ENCODE results near the gene HSPA14. TPM values are rescaled to one million over a fixed set of nuclear protein-coding genes. Genes with fewer than 3 reads are reported as not detected.
A peak's percentile ranks its signal among the peaks of the same experiment; 100 is the strongest.
"Not testable (repeated sequence)": the region's sequence is repeated elsewhere in the genome, so short reads cannot be mapped to it uniquely, and the experiment has no call there.

The HSPA14 gene
- total RNA-seq, 1 experiment from 2014 or later = 34.8 TPM

DNA sequence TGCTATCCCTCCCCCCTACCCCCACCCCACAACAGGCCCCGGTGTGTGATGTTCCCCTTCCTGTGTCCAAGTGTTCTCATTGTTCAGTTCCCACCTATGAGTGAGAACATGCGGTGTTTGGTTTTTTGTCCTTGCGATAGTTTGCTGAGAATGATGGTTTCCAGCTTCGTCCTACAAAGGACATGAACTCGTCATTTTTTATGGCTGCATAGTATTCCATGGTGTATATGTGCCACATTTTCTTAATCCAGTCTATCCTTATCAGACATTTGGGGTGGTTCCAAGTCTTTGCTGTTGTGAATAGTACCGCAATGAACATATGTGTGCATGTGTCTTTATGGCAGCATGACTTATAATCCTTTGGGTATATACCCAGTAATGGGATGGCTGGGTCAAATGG is 26.4 kb downstream of the HSPA14 start:
- H2AFZ ChIP-seq (ENCODE audit: low read length); DNase-seq; H3K9me3 ChIP-seq (ENCODE audit: low read length); H3K9ac ChIP-seq (ENCODE audit: low read length); H3K4me2 ChIP-seq (ENCODE audit: low read depth, low read length, poor library complexity, severe bottlenecking); H3K4me1 ChIP-seq (ENCODE audit: low read length); H4K20me1 ChIP-seq (ENCODE audit: insufficient read depth, low read depth, low read length); H3K27me3 ChIP-seq (ENCODE audit: low read length); H3K9me2 ChIP-seq (replicated peaks; ENCODE audit: insufficient read depth, low read length); H3K4me3 ChIP-seq (ENCODE audit: low read length); H3K27ac ChIP-seq (ENCODE audit: low read length): not testable (repeated sequence)
- Histone ChIP-seq H3K36me3 (ENCODE audit: insufficient read depth, low read length) (peaks cover 31% of the 10 kb centered on the region), H3K79me2 (ENCODE audit: low read length) (peaks cover 30% of the 10 kb centered on the region)

DNA sequence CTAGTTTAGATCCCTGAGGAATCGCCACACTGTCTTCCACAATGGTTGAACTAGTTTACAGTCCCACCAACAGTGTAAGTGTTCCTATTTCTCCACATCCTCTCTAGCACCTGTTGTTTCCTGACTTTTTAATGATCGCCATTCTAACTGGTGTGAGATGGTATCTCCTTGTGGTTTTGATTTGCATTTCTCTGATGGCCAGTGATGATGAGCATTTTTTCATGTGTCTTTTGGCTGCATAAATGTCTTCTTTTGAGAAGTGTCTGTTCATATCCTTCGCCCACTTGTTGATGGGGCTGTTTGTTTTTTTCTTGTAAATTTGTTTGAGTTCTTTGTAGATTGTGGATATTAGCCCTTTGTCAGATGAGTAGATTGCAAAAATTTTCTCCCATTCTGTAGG is 26.8 kb downstream of the HSPA14 start:
- H3K27ac ChIP-seq (ENCODE audit: low read length); H3K9me3 ChIP-seq (ENCODE audit: low read length); DNase-seq; H3K27me3 ChIP-seq (ENCODE audit: low read length); H2AFZ ChIP-seq (ENCODE audit: low read length); H3K9me2 ChIP-seq (replicated peaks; ENCODE audit: insufficient read depth, low read length); H3K4me3 ChIP-seq (ENCODE audit: low read length); H4K20me1 ChIP-seq (ENCODE audit: insufficient read depth, low read depth, low read length); H3K9ac ChIP-seq (ENCODE audit: low read length); H3K4me1 ChIP-seq (ENCODE audit: low read length); H3K4me2 ChIP-seq (ENCODE audit: low read depth, low read length, poor library complexity, severe bottlenecking): not testable (repeated sequence)
- peaks cover 33% of the 10 kb centered on the region for H3K36me3 ChIP-seq (ENCODE audit: insufficient read depth, low read length)
- peaks cover 31% of the 10 kb centered on the region for H3K79me2 ChIP-seq (ENCODE audit: low read length)

DNA sequence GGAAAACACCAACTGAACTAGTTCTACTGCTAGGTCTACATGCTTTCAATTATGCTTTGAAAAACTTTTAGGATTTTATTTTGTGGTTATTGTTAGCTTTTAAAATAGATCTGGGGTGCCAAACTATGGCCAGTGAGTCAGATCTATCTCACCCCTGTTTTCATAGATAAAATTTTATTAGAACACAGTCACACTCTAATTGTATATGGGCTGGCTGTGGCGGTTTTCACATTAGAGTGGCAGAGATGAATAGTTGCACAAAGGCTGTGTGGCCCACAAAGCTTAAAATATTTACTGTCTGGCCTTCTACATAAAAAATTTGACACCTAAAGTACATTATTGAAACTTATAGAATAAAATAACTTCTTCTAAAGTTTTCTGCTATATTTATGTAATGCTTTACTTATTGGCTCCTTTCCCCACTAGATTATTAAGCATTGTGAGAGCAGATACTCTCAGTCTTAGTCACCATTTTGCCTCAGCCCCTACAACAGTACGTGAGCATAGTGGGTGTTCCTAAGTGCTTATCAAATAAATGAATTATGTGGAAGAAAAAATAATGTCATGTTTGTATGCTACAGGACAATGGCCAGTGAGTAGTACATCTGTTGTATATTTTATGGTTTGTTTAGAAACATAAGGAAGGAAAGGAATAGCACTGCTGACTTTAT is 35.1 kb downstream of the HSPA14 start:
- H4K20me1 ChIP-seq (ENCODE audit: insufficient read depth, low read depth, low read length) = no peaks in the 10 kb centered on the region
- H3K9me2 ChIP-seq (replicated peaks; ENCODE audit: insufficient read depth, low read length) = no peaks in the 10 kb centered on the region
- no peaks in the 10 kb centered on the region for H3K27me3 ChIP-seq (ENCODE audit: low read length)
- peaks cover 51% of the 10 kb centered on the region for H3K79me2 ChIP-seq (ENCODE audit: low read length)
- no peak overlapping the region for H2AFZ ChIP-seq (ENCODE audit: low read length)
- H3K9ac ChIP-seq (ENCODE audit: low read length) = no peak overlapping the region
- H3K4me2 ChIP-seq (ENCODE audit: low read depth, low read length, poor library complexity, severe bottlenecking) = no peak overlapping the region
- H3K4me3 ChIP-seq (ENCODE audit: low read length) = no peak overlapping the region
- no peaks in the 10 kb centered on the region for H3K9me3 ChIP-seq (ENCODE audit: low read length)
- H3K27ac ChIP-seq (ENCODE audit: low read length) = no peak overlapping the region
- peaks cover 29% of the 10 kb centered on the region for H3K4me1 ChIP-seq (ENCODE audit: low read length)
- DNase-seq = no peak
- H3K36me3 ChIP-seq (ENCODE audit: insufficient read depth, low read length) = peaks cover 27% of the 10 kb centered on the region; the same call in 1 of the 2 replicates

DNA sequence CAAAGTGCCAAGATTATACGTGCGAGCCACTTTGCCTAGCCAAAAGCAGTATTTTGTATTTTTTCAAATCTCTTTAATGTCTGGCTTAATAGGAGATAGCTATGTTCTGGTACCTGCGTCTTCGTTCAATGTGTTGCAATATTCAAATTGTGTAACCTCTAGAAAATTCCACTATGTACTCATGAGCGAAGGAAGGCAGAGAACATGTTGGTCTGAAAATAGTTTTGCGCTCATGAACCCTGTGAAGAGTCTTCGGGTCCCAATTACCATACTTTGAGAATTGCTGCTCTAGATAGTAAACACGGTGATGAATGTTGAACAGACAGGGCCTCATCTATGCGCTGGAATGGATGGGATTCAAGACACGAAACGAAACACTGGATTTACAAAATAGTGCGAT is 37.8 kb downstream of the HSPA14 start:
- no peak overlapping the region for H3K27ac ChIP-seq (ENCODE audit: low read length)
- H2AFZ ChIP-seq (ENCODE audit: low read length) = no peak overlapping the region
- no peak overlapping the region for H3K9ac ChIP-seq (ENCODE audit: low read length)
- H3K9me2 ChIP-seq (replicated peaks; ENCODE audit: insufficient read depth, low read length) = no peaks in the 10 kb centered on the region
- no peak overlapping the region for H3K4me3 ChIP-seq (ENCODE audit: low read length)
- DNase-seq = no peak
- peaks cover 7% of the 10 kb centered on the region; the same call in 1 of the 2 replicates for H3K36me3 ChIP-seq (ENCODE audit: insufficient read depth, low read length)
- H3K27me3 ChIP-seq (ENCODE audit: low read length) = no peaks in the 10 kb centered on the region
- H4K20me1 ChIP-seq (ENCODE audit: insufficient read depth, low read depth, low read length) = no peaks in the 10 kb centered on the region
- no peaks in the 10 kb centered on the region for H3K9me3 ChIP-seq (ENCODE audit: low read length)
- no peak overlapping the region for H3K4me2 ChIP-seq (ENCODE audit: low read depth, low read length, poor library complexity, severe bottlenecking)
- H3K79me2 ChIP-seq (ENCODE audit: low read length) = peaks cover 64% of the 10 kb centered on the region
- peaks cover 31% of the 10 kb centered on the region for H3K4me1 ChIP-seq (ENCODE audit: low read length)

DNA sequence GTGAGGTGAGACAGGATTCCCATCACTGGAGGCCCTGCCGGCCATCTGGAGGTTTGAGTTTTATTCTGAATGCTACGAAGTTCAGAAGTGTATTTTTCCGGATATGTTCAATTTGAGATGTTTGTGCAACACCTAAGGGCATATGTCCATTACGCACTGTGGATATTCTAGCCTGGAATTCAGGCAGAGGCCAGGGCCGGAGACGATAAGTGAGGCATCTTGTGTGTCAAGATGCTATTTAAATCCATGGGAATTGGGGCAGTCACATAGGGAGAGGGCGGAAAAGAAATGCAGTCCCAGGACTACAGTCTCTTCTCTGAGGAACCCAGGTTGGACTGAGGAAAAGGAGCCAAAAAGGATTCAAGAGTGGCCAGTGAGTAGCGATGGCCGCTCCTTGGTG is 38.7 kb downstream of the HSPA14 start:
- Histone ChIP-seq H3K79me2 (ENCODE audit: low read length) (peaks cover 68% of the 10 kb centered on the region), H3K4me2 (ENCODE audit: low read depth, low read length, poor library complexity, severe bottlenecking) (peak overlapping the region; percentile 97), H3K9me2 (replicated peaks; ENCODE audit: insufficient read depth, low read length) (no peaks in the 10 kb centered on the region), H3K4me1 (ENCODE audit: low read length) (peaks cover 35% of the 10 kb centered on the region), H3K27me3 (ENCODE audit: low read length) (no peaks in the 10 kb centered on the region), H3K4me3 (ENCODE audit: low read length) (peak overlapping the region; percentile 83), H4K20me1 (ENCODE audit: insufficient read depth, low read depth, low read length) (no peaks in the 10 kb centered on the region), H3K9me3 (ENCODE audit: low read length) (no peaks in the 10 kb centered on the region), H3K27ac (ENCODE audit: low read length) (peak overlapping the region; percentile 75), H2AFZ (ENCODE audit: low read length) (no peak overlapping the region), H3K36me3 (ENCODE audit: insufficient read depth, low read length) (peaks cover 5% of the 10 kb centered on the region; the same call in 1 of the 2 replicates), H3K9ac (ENCODE audit: low read length) (peak overlapping the region; percentile 86)
- no peak for DNase-seq

DNA sequence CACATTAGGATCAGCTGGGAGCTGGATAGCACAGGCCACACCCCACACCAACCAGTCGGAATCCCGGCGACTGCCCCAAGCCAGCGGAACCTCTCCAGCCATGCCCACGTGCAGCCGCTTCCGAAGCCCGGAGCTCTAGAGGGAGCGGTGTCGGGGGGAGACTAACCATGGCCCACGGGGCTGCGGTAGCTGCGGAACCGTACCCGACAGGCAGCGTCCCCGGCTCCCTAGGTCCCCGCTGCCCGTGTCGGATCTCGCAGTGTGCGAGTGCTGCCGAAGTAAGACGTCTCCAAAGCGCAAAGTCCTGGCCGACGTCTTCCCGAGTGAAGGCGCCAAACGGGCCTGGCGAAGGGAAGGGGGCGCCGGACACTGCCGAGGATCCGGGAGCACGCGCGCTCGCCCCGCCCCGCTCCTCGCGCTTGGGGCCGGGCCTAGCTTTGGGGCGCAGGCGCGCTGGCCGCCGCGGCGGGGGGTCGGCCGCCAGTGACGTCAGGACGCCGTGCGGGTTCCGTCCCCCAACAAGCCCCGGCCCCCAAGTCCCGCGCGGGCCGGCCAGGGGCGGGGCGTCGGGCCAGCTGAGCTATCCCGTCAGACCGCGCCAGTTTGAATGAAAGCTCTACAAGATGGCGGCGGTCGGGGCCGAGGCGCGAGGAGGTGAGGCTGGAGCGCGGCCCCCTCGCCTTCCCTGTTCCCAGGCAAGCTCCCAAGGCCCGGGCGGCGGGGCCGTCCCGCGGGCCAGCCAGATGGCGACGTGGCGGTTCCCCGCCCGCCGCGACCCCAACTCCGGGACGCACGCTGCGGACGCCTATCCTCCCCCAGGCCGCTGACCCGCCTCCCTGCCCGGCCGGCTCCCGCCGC is 40.4 kb downstream of the HSPA14 start, which contains the start of gene SUV39H2:
Gene SUV39H2, plus strand, starts transcription at position 601 of the 858 bp plus-strand sequence. Its CDS starts 23 bp downstream, at position 624.
- DNase-seq = peak; percentile 98
- Histone ChIP-seq H2AFZ (ENCODE audit: low read length) (peak within 1 kb of the TSS; percentile 55; the same call in 1 of the 2 replicates), H3K4me1 (ENCODE audit: low read length) (peaks cover 36% of the 10 kb centered on the region), H3K79me2 (ENCODE audit: low read length) (peaks cover 85% of the 10 kb centered on the region), H3K4me3 (ENCODE audit: low read length) (peak within 1 kb of the TSS; percentile 83), H3K9me3 (ENCODE audit: low read length) (no peaks in the 10 kb centered on the region), H3K4me2 (ENCODE audit: low read depth, low read length, poor library complexity, severe bottlenecking) (peak within 1 kb of the TSS; percentile 97), H3K36me3 (ENCODE audit: insufficient read depth, low read length) (peaks cover 11% of the 10 kb centered on the region; the same call in 1 of the 2 replicates), H4K20me1 (ENCODE audit: insufficient read depth, low read depth, low read length) (no peaks in the 10 kb centered on the region), H3K9me2 (replicated peaks; ENCODE audit: insufficient read depth, low read length) (no peaks in the 10 kb centered on the region), H3K27me3 (ENCODE audit: low read length) (no peaks in the 10 kb centered on the region), H3K27ac (ENCODE audit: low read length) (peak within 1 kb of the TSS; percentile 75), H3K9ac (ENCODE audit: low read length) (peak within 1 kb of the TSS; percentile 86)

DNA sequence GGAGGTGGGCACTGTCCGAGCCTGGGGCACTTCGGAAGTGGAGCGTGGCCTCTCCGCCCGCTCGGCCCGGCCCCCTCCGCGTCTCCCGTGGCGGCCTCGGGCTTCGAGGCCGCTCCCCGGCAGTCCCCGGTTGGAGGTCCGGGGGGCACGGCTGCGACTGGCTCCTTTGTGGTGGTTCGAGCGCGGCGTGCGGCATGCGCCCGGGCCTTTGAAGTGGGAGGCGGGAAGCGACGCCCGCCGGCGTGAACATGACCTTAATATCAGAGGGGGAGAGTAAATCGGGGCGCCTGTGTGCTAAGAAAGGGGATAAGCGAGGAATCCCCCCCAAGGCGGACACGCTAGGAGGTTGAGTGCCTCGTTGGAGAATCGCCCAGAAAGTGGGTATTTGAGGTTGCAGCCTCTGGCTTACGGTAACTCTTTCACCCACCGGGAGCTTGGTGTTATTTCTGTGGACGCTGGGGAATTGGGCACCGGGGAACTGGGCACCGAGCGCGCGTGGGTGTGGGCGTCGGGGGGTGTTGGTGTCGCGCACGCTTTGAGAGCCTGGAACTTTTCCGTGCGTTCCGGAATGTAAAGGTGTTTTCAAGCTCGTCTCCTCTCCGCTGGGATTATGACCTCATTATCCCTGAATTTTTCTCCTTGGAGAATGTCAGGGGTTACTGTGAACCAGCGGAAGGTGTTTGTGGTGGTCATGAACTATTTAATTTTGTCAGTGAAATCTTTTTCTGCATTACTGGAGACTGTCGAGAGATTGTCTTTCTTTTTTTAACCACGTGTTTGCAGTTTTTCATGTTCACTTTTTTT is 41.2 kb downstream of the HSPA14 start:
- Histone ChIP-seq H2AFZ (ENCODE audit: low read length) (no peak overlapping the region), H3K9me2 (replicated peaks; ENCODE audit: insufficient read depth, low read length) (no peaks in the 10 kb centered on the region), H3K4me1 (ENCODE audit: low read length) (peaks cover 36% of the 10 kb centered on the region), H3K36me3 (ENCODE audit: insufficient read depth, low read length) (peaks cover 11% of the 10 kb centered on the region; the same call in 1 of the 2 replicates), H4K20me1 (ENCODE audit: insufficient read depth, low read depth, low read length) (no peaks in the 10 kb centered on the region), H3K9ac (ENCODE audit: low read length) (peak overlapping the region; percentile 86), H3K4me2 (ENCODE audit: low read depth, low read length, poor library complexity, severe bottlenecking) (peak overlapping the region; percentile 73), H3K4me3 (ENCODE audit: low read length) (peak overlapping the region; percentile 83), H3K27ac (ENCODE audit: low read length) (peak overlapping the region; percentile 36; the same call in 1 of the 2 replicates), H3K9me3 (ENCODE audit: low read length) (no peaks in the 10 kb centered on the region), H3K27me3 (ENCODE audit: low read length) (no peaks in the 10 kb centered on the region), H3K79me2 (ENCODE audit: low read length) (peaks cover 94% of the 10 kb centered on the region)
- DNase-seq = peak; percentile 69

Measured in Karpas-422 (cell line).